ENCODE data around the gene TPM4.

Gene TPM4

GRCh38 chr19:16117594-16118033, 41.3 kb downstream of the TPM4 start:
- TF ChIP-seq EGR1 (IDR thresholded peaks at IDR 0.05), result no peak
- no peak for TF ChIP-seq TAF1 (IDR thresholded peaks at IDR 0.05; ENCODE audit: low read depth)
- TF ChIP-seq CEBPB (IDR thresholded peaks at IDR 0.05), result no peak
- TF ChIP-seq MAX (IDR thresholded peaks at IDR 0.05), result no peak
- TF ChIP-seq ZBTB7A (IDR thresholded peaks at IDR 0.05; ENCODE audit: low read depth), result no peak
- no peak for TF ChIP-seq USF1 (IDR thresholded peaks at IDR 0.05)
- no peak for TF ChIP-seq FOXM1 (IDR thresholded peaks at IDR 0.05; ENCODE audit: borderline replicate concordance, low read depth)
- TF ChIP-seq RAD21 (IDR thresholded peaks at IDR 0.05; ENCODE audit: low read depth), result no peak
- no peak for TF ChIP-seq REST (IDR thresholded peaks at IDR 0.05; ENCODE audit: low read depth)
- TF ChIP-seq YY1 (IDR thresholded peaks at IDR 0.05; ENCODE audit: low read depth), result no peak
- TF ChIP-seq EP300 (IDR thresholded peaks at IDR 0.05; ENCODE audit: borderline replicate concordance), result no peak
- TF ChIP-seq NFIC (IDR thresholded peaks at IDR 0.05), result no peak

- TF ChIP-seq RAD21 (IDR thresholded peaks at IDR 0.05; ENCODE audit: low read depth), result no peak
- TF ChIP-seq CEBPB (IDR thresholded peaks at IDR 0.05), result no peak
- TF ChIP-seq CREB1 (IDR thresholded peaks at IDR 0.05; ENCODE audit: low read depth), result no peak
- TF ChIP-seq REST (IDR thresholded peaks at IDR 0.05; ENCODE audit: low read depth), result no peak
- TF ChIP-seq ZBTB7A (IDR thresholded peaks at IDR 0.05; ENCODE audit: low read depth), result no peak
- TF ChIP-seq NFIC (IDR thresholded peaks at IDR 0.05), result no peak
- TF ChIP-seq EP300 (IDR thresholded peaks at IDR 0.05; ENCODE audit: borderline replicate concordance), result no peak
These were observed 42.3 kb downstream of the TPM4 start for GRCh38 chr19:16118489-16119033.

- TF ChIP-seq ZBTB7A (IDR thresholded peaks at IDR 0.05; ENCODE audit: low read depth) (no peak), TEAD4 (IDR thresholded peaks at IDR 0.05) (no peak), NFIC (IDR thresholded peaks at IDR 0.05) (no peak), MAX (IDR thresholded peaks at IDR 0.05) (no peak), EP300 (IDR thresholded peaks at IDR 0.05; ENCODE audit: borderline replicate concordance) (no peak), CEBPB (IDR thresholded peaks at IDR 0.05) (no peak), TCF12 (IDR thresholded peaks at IDR 0.05; ENCODE audit: low read depth) (no peak), USF1 (IDR thresholded peaks at IDR 0.05) (no peak), REST (IDR thresholded peaks at IDR 0.05; ENCODE audit: low read depth) (no peak), EGR1 (IDR thresholded peaks at IDR 0.05) (no peak), FOXM1 (IDR thresholded peaks at IDR 0.05; ENCODE audit: borderline replicate concordance, low read depth) (no peak), CREB1 (IDR thresholded peaks at IDR 0.05; ENCODE audit: low read depth) (no peak), YY1 (IDR thresholded peaks at IDR 0.05; ENCODE audit: low read depth) (no peak), RAD21 (IDR thresholded peaks at IDR 0.05; ENCODE audit: low read depth) (no peak), TAF1 (IDR thresholded peaks at IDR 0.05; ENCODE audit: low read depth) (no peak)
These were observed 44.8 kb downstream of the TPM4 start for GRCh38 chr19:16121141-16121540.

- TF ChIP-seq EGR1 (IDR thresholded peaks at IDR 0.05), result no peak
- no peak for TF ChIP-seq REST (IDR thresholded peaks at IDR 0.05; ENCODE audit: low read depth)
- TF ChIP-seq FOXM1 (IDR thresholded peaks at IDR 0.05; ENCODE audit: borderline replicate concordance, low read depth), result no peak
- TF ChIP-seq TAF1 (IDR thresholded peaks at IDR 0.05; ENCODE audit: low read depth), result no peak
- no peak for TF ChIP-seq NFIC (IDR thresholded peaks at IDR 0.05)
- no peak for TF ChIP-seq YY1 (IDR thresholded peaks at IDR 0.05; ENCODE audit: low read depth)
- no peak for TF ChIP-seq TCF12 (IDR thresholded peaks at IDR 0.05; ENCODE audit: low read depth)
- TF ChIP-seq TEAD4 (IDR thresholded peaks at IDR 0.05), result no peak
- TF ChIP-seq CEBPB (IDR thresholded peaks at IDR 0.05), result no peak
- no peak for TF ChIP-seq USF1 (IDR thresholded peaks at IDR 0.05)
- TF ChIP-seq MAX (IDR thresholded peaks at IDR 0.05), result no peak
- no peak for TF ChIP-seq CREB1 (IDR thresholded peaks at IDR 0.05; ENCODE audit: low read depth)
- no peak for TF ChIP-seq RAD21 (IDR thresholded peaks at IDR 0.05; ENCODE audit: low read depth)
- no peak for TF ChIP-seq ZBTB7A (IDR thresholded peaks at IDR 0.05; ENCODE audit: low read depth)
These were observed 45.7 kb downstream of the TPM4 start for GRCh38 chr19:16121967-16122366.
